K562 (cell line): ENCODE measurements around the gene PLK5. TPM values are rescaled to one million over a fixed set of nuclear protein-coding genes. Genes with fewer than 3 reads are reported as not detected.

Experiments
- ATAC-seq: fragments of 200-7000 bp; cut with Tn5 transposase; 3 replicates; pipeline ENCODE4 v1.9.1; 2020; ENCODE audit warnings: moderate library complexity
- BruUV-seq: library from RNA; stranded (reverse); fragments of 400-500 nt; replicated peaks from 2 replicates; lab custom pipeline; 2021; lab: Mats Ljungman, UMichigan
- CTCF ChIA-PET: fragments of 300-600 bp; formaldehyde crosslinking; extraction: SDS; loops from one replicate; lab custom pipeline; 2021; ENCODE audit warnings: low intra/inter-chr PET ratio; lab: Yijun Ruan, JAX
- POLR2A ChIA-PET: fragments of 300-600, 350-650 bp; sonication (Branson Sonifier 250); formaldehyde crosslinking; extraction: SDS; loops from one replicate; lab custom pipeline; 2021; ENCODE audit warnings: antibody characterized with exemption, inconsistent platforms; lab: Yijun Ruan, JAX
- DNase-seq, 4 experiments: peaks; one replicate each; pipeline versions ENCODE4 v3.0.0 to v3.0.0-alpha.2; 2011 to 2018; ENCODE audit warnings: low spot score in 3 of 4, mixed read lengths in 3 of 4; ENCODE audit errors: extremely low read depth in 1 of 4
- FAIRE-seq: peaks from 2 replicates; lab custom pipeline; 2011; peaks lifted over from hg19 to GRCh38; lab: Jason Lieb, UNC
- H2AFZ ChIP-seq: 2 replicates; pipeline ENCODE4 v1.6.0; 2011; ENCODE audit warnings: low read depth, low read length, control low read depth, inconsistent platforms
- H3K27ac ChIP-seq: fragments of 200-600 bp; 3 replicates; pipeline ENCODE4 v1.8.0; 2011; ENCODE audit warnings: low read depth, mild to moderate bottlenecking, control low read depth, inconsistent platforms, low read length, moderate library complexity, mixed read lengths; ENCODE audit errors: extremely low read depth
- H3K27me3 ChIP-seq, 2 experiments: fragments of 300-600 bp in 1 of 2; 2 replicates in 1 of 2; 3 replicates in 1 of 2; pipeline versions ENCODE4 v1.6.0 to v1.8.0; 2011; ENCODE audit warnings: inconsistent platforms in 2 of 2, low read length in 2 of 2, mild to moderate bottlenecking in 1 of 2, mixed read lengths in 1 of 2, moderate library complexity in 1 of 2; ENCODE audit not compliant: control insufficient read depth in 2 of 2, insufficient read depth in 2 of 2
- H3K36me3 ChIP-seq: fragments of 300-600 bp; 3 replicates; pipeline ENCODE4 v1.8.0; 2011; ENCODE audit warnings: mild to moderate bottlenecking, low read length, inconsistent platforms; ENCODE audit not compliant: control insufficient read depth, insufficient read depth
- H3K4me1 ChIP-seq, 2 experiments: fragments of 200-600 bp in 1 of 2; replicated peaks in 1 of 2; 2 replicates in 1 of 2; 3 replicates in 1 of 2; pipeline versions ENCODE4 v1.5.1 to v1.8.0; 2011; ENCODE audit warnings: inconsistent platforms in 2 of 2, low read length in 2 of 2, mild to moderate bottlenecking in 1 of 2, mixed read lengths in 1 of 2, moderate library complexity in 1 of 2; ENCODE audit not compliant: control insufficient read depth in 2 of 2, insufficient read depth in 2 of 2
- H3K4me2 ChIP-seq: 2 replicates; pipeline ENCODE4 v1.6.1; 2011; ENCODE audit warnings: low read length, control low read depth, inconsistent platforms, mixed read lengths; ENCODE audit not compliant: insufficient read depth
- H3K4me3 ChIP-seq: fragments of 200-600 bp; sonication (generic), shearing (Covaris generic); 2 replicates; pipeline ENCODE4 v1.5.1; 2016; ENCODE audit warnings: control low read depth, inconsistent platforms
- H3K79me2 ChIP-seq: fragments of 200-600 bp; 3 replicates; pipeline ENCODE4 v1.8.0; 2011; ENCODE audit warnings: low read length, inconsistent platforms; ENCODE audit not compliant: control insufficient read depth, insufficient read depth
- H3K9ac ChIP-seq, 2 experiments: 2 replicates each; pipeline versions ENCODE4 v1.6.0 to v1.6.1; 2011; ENCODE audit warnings: low read depth in 2 of 2, low read length in 2 of 2, control low read depth in 1 of 2, inconsistent platforms in 1 of 2, mild to moderate bottlenecking in 1 of 2, mixed read lengths in 1 of 2; ENCODE audit not compliant: insufficient read depth in 1 of 2
- H3K9me1 ChIP-seq: one replicate; pipeline ENCODE4 v1.6.0; 2011; ENCODE audit warnings: inconsistent platforms, mild to moderate bottlenecking, low read length, moderate library complexity; ENCODE audit not compliant: control insufficient read depth, insufficient read depth
- H3K9me3 ChIP-seq: replicated peaks from 2 replicates; pipeline ENCODE4 v1.5.1; 2011; ENCODE audit warnings: low read depth, low read length, inconsistent platforms; ENCODE audit not compliant: control insufficient read depth, insufficient read depth
- H4K20me1 ChIP-seq: replicated peaks from 2 replicates; pipeline ENCODE4 v1.6.1; 2011; ENCODE audit warnings: low read length, inconsistent platforms, mixed read lengths; ENCODE audit not compliant: control insufficient read depth, insufficient read depth
- E2F6 ChIP-seq, 2 experiments: IDR thresholded peaks; 2 replicates each; pipeline ENCODE4 v1.6.1; 2011; ENCODE audit warnings: borderline replicate concordance in 1 of 2, control low read depth in 1 of 2, low read depth in 1 of 2, low read length in 1 of 2, mild to moderate bottlenecking in 1 of 2, mixed read lengths in 1 of 2, moderate library complexity in 1 of 2; ENCODE audit not compliant: insufficient read depth in 1 of 2, insufficient read length in 1 of 2, poor library complexity in 1 of 2, severe bottlenecking in 1 of 2; ENCODE audit errors: extremely low read depth in 1 of 2
- FOXA1 ChIP-seq: fragments of 450-650 bp; IDR thresholded peaks from 2 replicates; pipeline ENCODE4 v1.6.1; 2016; ENCODE audit warnings: mild to moderate bottlenecking, borderline replicate concordance
- GATAD2B ChIP-seq: fragments of 450-650 bp; IDR thresholded peaks from 2 replicates; pipeline ENCODE4 v1.6.1; 2017; ENCODE audit warnings: mild to moderate bottlenecking, borderline replicate concordance
- LEF1 ChIP-seq: fragments of 450-650 bp; IDR thresholded peaks from 2 replicates; pipeline ENCODE4 v1.6.1; 2016; ENCODE audit warnings: mild to moderate bottlenecking
- MAZ ChIP-seq, 2 experiments: fragments of 450-650 bp in 1 of 2; sonication (generic) in 1 of 2; formaldehyde crosslinking; IDR thresholded peaks in 1 of 2; conservative IDR thresholded peaks in 1 of 2; 2 replicates each; pipeline versions ENCODE4 v1.4.0 to v1.5.0; 2020; ENCODE audit warnings: mild to moderate bottlenecking in 1 of 2, missing genetic modification reagents in 1 of 2
- MECOM ChIP-seq: fragments of 250-450 bp; sonication (Bioruptor Pico); IDR thresholded peaks from 2 replicates; pipeline ENCODE4 v1.8.0; 2022; ENCODE audit warnings: inconsistent platforms
- NEUROD1 ChIP-seq: fragments of 150-350 bp; IDR thresholded peaks from 2 replicates; pipeline ENCODE4 v1.6.1; 2014; ENCODE audit warnings: borderline replicate concordance, low read length, low read depth; ENCODE audit not compliant: partially characterized antibody
- PHTF2 ChIP-seq: fragments of 250-450 bp; sonication (Bioruptor Pico); IDR thresholded peaks from 2 replicates; pipeline ENCODE4 v1.5.0; 2021; ENCODE audit warnings: mild to moderate bottlenecking
- POLR2A ChIP-seq: fragments of 450-650 bp; conservative IDR thresholded peaks from 2 replicates; pipeline ENCODE4 v1.6.1; 2016
- POLR2AphosphoS5 ChIP-seq: IDR thresholded peaks from 2 replicates; pipeline ENCODE4 v1.6.1; 2011; ENCODE audit warnings: mild to moderate bottlenecking, low read depth, low read length, moderate library complexity; ENCODE audit not compliant: control insufficient read depth, insufficient read depth
- POLR2G ChIP-seq: fragments of 200-400 bp; formaldehyde crosslinking; IDR thresholded peaks from 2 replicates; pipeline ENCODE4 v1.6.1; 2017; ENCODE audit warnings: low read depth, mild to moderate bottlenecking, antibody characterized with exemption, low read length, moderate library complexity
- TBP ChIP-seq: optimal IDR thresholded peaks from 2 replicates; pipeline ENCODE3; 2011; ENCODE audit warnings: low read depth, low read length, improper control_type of control experiment
- ZFX ChIP-seq: sonication (generic); formaldehyde crosslinking; IDR thresholded peaks from 2 replicates; pipeline ENCODE4 v1.8.0; 2022; ENCODE audit warnings: mild to moderate bottlenecking, missing genetic modification reagents, moderate library complexity
- ZNF143 ChIP-seq: sonication (generic); formaldehyde crosslinking; IDR thresholded peaks from 2 replicates; pipeline ENCODE4 v1.9.0; 2022; ENCODE audit warnings: mild to moderate bottlenecking, missing genetic modification reagents
- WGBS: fragments of 100-300 bp; shearing (Covaris generic); methylation state at CpG from one replicate; pipeline ENCODE4 v1.1.6; 2016; ENCODE audit warnings: low coverage, mixed read lengths; ENCODE audit not compliant: insufficient coverage; ENCODE audit errors: missing lambda C conversion rate; 5-methylcytosine and 5-hydroxymethylcytosine counted together
- in situ Hi-C: fragments of 300-500 bp; cut with MboI; formaldehyde crosslinking; loops from 4 replicates; pipeline ENCODE4 v1.15.0; 2018; ENCODE audit warnings: inconsistent platforms, mixed read lengths
- intact Hi-C: fragments of 100-400 bp; cut with micrococcal nuclease; formaldehyde crosslinking; loops from 2 replicates; pipeline ENCODE4 v1.14.2; 2022
- polyA plus RNA-seq, 8 experiments: library from polyadenylated mRNA; depleted of rRNA in 4 of 8; stranded (reverse) in 5 of 8; unstranded in 3 of 8; fragments of >200 nt; fragmentation: Nextera tagmentation in 2 of 8; fragmentation: Illumina TruSeq in 1 of 8; extraction: Ambion mirVana in 2 of 8; extraction: Trizol in 1 of 8; gene quantifications; 2 replicates each; pipeline versions ENCODE4 v1.2.1 to v1.2.3, GENCODE V29; 2011 to 2014; ENCODE audit warnings: inconsistent platforms in 1 of 8, missing spikeins in 1 of 8
- total RNA-seq, 7 experiments: library from RNA; depleted of rRNA in 6 of 7; stranded (reverse); fragments of >200 nt in 6 of 7; fragmentation: Illumina TruSeq in 2 of 7; extraction: Trizol in 2 of 7; gene quantifications; 2 replicates each; pipeline versions ENCODE4 v1.2.1 to v1.2.3, GENCODE V29; 2011 to 2021; ENCODE audit warnings: low replicate concordance in 1 of 7
- TF ChIP-seq, protein P1 (sequence below): sonication (generic); formaldehyde crosslinking; IDR thresholded peaks from 2 replicates; pipeline ENCODE4 v1.8.0; 2023; ENCODE audit warnings: missing genetic modification reagents, mild to moderate bottlenecking, borderline replicate concordance

PLK5 gene
- total and polyA plus RNA-seq, 9 of the 15 experiments (the other 6 are each of a cell fraction or from before 2014, with no cell fraction given), result 0.04 to 0.23 (median 0.11) TPM; not detected in 5

DNA sequence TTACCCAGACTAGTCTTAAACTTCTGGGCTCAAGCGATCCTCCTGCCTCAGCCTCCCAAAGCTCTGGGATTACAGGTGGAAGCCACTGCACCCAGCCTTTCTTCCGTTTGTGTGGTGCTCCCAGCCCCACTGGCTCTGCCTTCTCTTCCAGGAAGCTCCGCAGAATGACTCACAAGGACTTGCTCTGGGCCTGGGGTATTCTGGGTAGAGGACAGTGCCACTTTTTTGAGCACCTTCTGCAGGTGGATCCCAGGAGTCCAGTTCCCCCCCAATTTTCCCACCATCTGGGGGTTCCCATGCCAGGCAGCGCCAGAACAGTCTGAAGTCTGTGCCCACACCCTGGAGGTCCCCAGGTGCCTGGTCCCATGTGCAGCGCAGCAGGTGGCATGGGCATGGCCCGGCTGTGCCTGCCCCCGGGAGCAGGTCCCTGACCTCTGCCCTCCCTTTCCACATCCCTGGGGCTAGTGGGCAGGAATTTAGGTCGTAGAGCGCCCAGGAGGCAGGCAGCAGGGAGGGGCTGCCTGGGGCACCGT is 31.3 kb upstream of the PLK5 start:
- Histone ChIP-seq H2AFZ (no peak overlapping the region), H3K9me1 (no peaks in the 10 kb centered on the region), H3K36me3 (no peaks in the 10 kb centered on the region), H3K4me1 (peaks cover 26 to 91% of the 10 kb centered on the region in 2 experiments), H3K27ac (peak overlapping the region; percentile 82), H3K9ac (peak overlapping the region; percentile 76 to 98), H3K4me2 (peak overlapping the region; percentile 81), H4K20me1 (peaks cover 6% of the 10 kb centered on the region; the same call in 1 of the 2 replicates), H3K79me2 (peaks cover 27% of the 10 kb centered on the region), H3K27me3 (no peaks in the 10 kb centered on the region), H3K9me3 (no peaks in the 10 kb centered on the region), H3K4me3 (peak overlapping the region; percentile 67; the same call in 1 of the 2 replicates)
- DNase-seq, result peak in 2 of 4 experiments; percentile 19 to 79
- WGBS, result 28% methylated on average over 10 of the region's 10 CpGs
- no peak for ATAC-seq
- FAIRE-seq, result peak; percentile 93
- POLR2A ChIA-PET, result interaction anchor here (0.6 to 0.8 kb wide), 3 partner anchors 12 to 217 kb away, joined by 3 read pairs; partner anchors contain the start of gene FAM174C
- CTCF ChIA-PET, result no interaction called here
- intact Hi-C loops (no loop called here), in situ Hi-C loops (no loop called here)
- no TSS peak for BruUV-seq
- TF ChIP-seq MAZ (CRISPR knock-in tag; conservative IDR thresholded peaks at IDR 0.05 in 1 of 2, IDR thresholded peaks at IDR 0.05 in 1 of 2) (peak in 1 of 2 experiments; percentile 35; a peak in 1 of 4 replicates), ZFX (peak; percentile 30; the same call in 1 of the 2 replicates), MECOM (CRISPR knock-in tag) (no peak), E2F6 (IDR thresholded peaks at IDR 0.05; ENCODE audit: borderline replicate concordance in 1 of 2, extremely low read depth in 1 of 2, insufficient read depth in 1 of 2, insufficient read length in 1 of 2, low read depth in 1 of 2, low read length in 1 of 2, poor library complexity in 1 of 2, severe bottlenecking in 1 of 2) (peak in 1 of 2 experiments; percentile 5), POLR2G (0 out of 2 replicates have a peak, but pooled peaks have one; percentile 25), POLR2AphosphoS5 (0 out of 2 replicates have a peak, but pooled peaks have one; percentile 27), LEF1 (no peak), GATAD2B (no peak), ZNF143 (CRISPR knock-in tag) (peak; percentile 52), FOXA1 (no peak), NEUROD1 (peak; percentile 26), PHTF2 (no peak), TBP (peak; percentile 16), POLR2A (peak; percentile 60)
- TF ChIP-seq, protein P1, sequence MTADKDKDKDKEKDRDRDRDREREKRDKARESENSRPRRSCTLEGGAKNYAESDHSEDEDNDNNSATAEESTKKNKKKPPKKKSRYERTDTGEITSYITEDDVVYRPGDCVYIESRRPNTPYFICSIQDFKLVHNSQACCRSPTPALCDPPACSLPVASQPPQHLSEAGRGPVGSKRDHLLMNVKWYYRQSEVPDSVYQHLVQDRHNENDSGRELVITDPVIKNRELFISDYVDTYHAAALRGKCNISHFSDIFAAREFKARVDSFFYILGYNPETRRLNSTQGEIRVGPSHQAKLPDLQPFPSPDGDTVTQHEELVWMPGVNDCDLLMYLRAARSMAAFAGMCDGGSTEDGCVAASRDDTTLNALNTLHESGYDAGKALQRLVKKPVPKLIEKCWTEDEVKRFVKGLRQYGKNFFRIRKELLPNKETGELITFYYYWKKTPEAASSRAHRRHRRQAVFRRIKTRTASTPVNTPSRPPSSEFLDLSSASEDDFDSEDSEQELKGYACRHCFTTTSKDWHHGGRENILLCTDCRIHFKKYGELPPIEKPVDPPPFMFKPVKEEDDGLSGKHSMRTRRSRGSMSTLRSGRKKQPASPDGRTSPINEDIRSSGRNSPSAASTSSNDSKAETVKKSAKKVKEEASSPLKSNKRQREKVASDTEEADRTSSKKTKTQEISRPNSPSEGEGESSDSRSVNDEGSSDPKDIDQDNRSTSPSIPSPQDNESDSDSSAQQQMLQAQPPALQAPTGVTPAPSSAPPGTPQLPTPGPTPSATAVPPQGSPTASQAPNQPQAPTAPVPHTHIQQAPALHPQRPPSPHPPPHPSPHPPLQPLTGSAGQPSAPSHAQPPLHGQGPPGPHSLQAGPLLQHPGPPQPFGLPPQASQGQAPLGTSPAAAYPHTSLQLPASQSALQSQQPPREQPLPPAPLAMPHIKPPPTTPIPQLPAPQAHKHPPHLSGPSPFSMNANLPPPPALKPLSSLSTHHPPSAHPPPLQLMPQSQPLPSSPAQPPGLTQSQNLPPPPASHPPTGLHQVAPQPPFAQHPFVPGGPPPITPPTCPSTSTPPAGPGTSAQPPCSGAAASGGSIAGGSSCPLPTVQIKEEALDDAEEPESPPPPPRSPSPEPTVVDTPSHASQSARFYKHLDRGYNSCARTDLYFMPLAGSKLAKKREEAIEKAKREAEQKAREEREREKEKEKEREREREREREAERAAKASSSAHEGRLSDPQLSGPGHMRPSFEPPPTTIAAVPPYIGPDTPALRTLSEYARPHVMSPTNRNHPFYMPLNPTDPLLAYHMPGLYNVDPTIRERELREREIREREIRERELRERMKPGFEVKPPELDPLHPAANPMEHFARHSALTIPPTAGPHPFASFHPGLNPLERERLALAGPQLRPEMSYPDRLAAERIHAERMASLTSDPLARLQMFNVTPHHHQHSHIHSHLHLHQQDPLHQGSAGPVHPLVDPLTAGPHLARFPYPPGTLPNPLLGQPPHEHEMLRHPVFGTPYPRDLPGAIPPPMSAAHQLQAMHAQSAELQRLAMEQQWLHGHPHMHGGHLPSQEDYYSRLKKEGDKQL (CRISPR knock-in tag), result peak; percentile 46; the same call in 1 of the 2 replicates
